Measurements from ENCODE around the gene PHB1. TPM values are rescaled to one million over a fixed set of nuclear protein-coding genes. Genes with fewer than 3 reads are reported as not detected.
"Not testable (repeated sequence)": the region's sequence is repeated elsewhere in the genome, so short reads cannot be mapped to it uniquely, and the experiment has no call there.

The PHB1 gene
- polyA plus RNA-seq, 1 experiment = 228 TPM

GRCh38 chr17:49399995-49400394 lies 14.7 kb downstream of the PHB1 start:
- no peaks in the 10 kb centered on the region for H3K9me3 ChIP-seq (ENCODE audit: control insufficient read depth, insufficient read depth, low read length)
- ChIA-PET POLR2A (no interaction called here), CTCF (interaction anchor here (3.9 to 6.9 kb wide), 2 partner anchors 83 to 156 kb away, joined by 16 to 109 read pairs; no protein-coding TSS in a partner anchor)
- no peak overlapping the region for H3K27ac ChIP-seq (ENCODE audit: low read depth, low read length)
- no peak for TF ChIP-seq CTCF (IDR thresholded peaks at IDR 0.05; ENCODE audit: low read depth, low read length)
- no peaks in the 10 kb centered on the region for H3K27me3 ChIP-seq (ENCODE audit: control insufficient read depth, insufficient read depth, low read length)
- no peak for DNase-seq (ENCODE audit: low read depth, low spot score)
- no peak overlapping the region for H3K4me3 ChIP-seq (ENCODE audit: low read depth, low read length)

DNA sequence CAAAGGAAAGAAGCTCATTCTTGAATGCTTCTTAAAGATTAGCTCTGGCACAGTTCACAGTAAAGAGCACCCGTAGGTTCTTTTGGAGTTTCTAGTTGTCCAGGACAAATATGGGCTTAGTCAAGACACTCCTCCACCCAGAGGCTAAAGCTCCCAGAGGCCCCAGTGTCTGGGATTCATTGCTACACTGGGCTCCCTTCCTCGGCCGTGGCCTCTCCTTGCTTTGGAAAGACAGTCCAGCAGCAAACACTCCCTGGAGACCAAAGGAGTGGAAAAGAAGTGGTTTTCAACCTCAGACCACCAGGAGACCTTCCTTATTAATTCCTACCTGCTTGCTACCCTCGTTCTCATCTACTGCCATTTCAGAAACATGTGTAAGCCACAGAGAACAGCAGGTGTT lies 17.1 kb downstream of the PHB1 start:
- Histone ChIP-seq H3K27me3 (ENCODE audit: control insufficient read depth, insufficient read depth, low read length) (no peaks in the 10 kb centered on the region), H3K9me3 (ENCODE audit: control insufficient read depth, insufficient read depth, low read length) (no peaks in the 10 kb centered on the region), H3K4me3 (ENCODE audit: low read depth, low read length) (no peak overlapping the region), H3K27ac (ENCODE audit: low read depth, low read length) (no peak overlapping the region)
- ChIA-PET CTCF (interaction anchor here (0.9 to 6.9 kb wide), 5 partner anchors 10 to 159 kb away, joined by 3 to 109 read pairs (median 4); no protein-coding TSS in a partner anchor), POLR2A (no interaction called here)
- TF ChIP-seq CTCF (IDR thresholded peaks at IDR 0.05; ENCODE audit: low read depth, low read length) = no peak
- DNase-seq (ENCODE audit: low read depth, low spot score) = no peak

GRCh38 chr17:49393491-49394255 lies 21.0 kb downstream of the PHB1 start:
- no peaks in the 10 kb centered on the region for H3K27me3 ChIP-seq (ENCODE audit: control insufficient read depth, insufficient read depth, low read length)
- no peak for DNase-seq (ENCODE audit: low read depth, low spot score)
- no peak overlapping the region for H3K27ac ChIP-seq (ENCODE audit: low read depth, low read length)
- no peaks in the 10 kb centered on the region for H3K9me3 ChIP-seq (ENCODE audit: control insufficient read depth, insufficient read depth, low read length)
- CTCF ChIA-PET = interaction anchor here (0.9 to 6.9 kb wide), 3 partner anchors 25 to 83 kb away, joined by 3 to 109 read pairs (median 6); no protein-coding TSS in a partner anchor
- H3K4me3 ChIP-seq (ENCODE audit: low read depth, low read length) = no peak overlapping the region
- POLR2A ChIA-PET = no interaction called here
- no peak for TF ChIP-seq CTCF (IDR thresholded peaks at IDR 0.05; ENCODE audit: low read depth, low read length)

GRCh38 chr17:49390548-49391324 lies 23.9 kb downstream of the PHB1 start:
- H3K4me3 ChIP-seq (ENCODE audit: low read depth, low read length) = no peak overlapping the region
- no peak for DNase-seq (ENCODE audit: low read depth, low spot score)
- no peak for TF ChIP-seq CTCF (IDR thresholded peaks at IDR 0.05; ENCODE audit: low read depth, low read length)
- POLR2A ChIA-PET = no interaction called here
- no peaks in the 10 kb centered on the region for H3K27me3 ChIP-seq (ENCODE audit: control insufficient read depth, insufficient read depth, low read length)
- H3K9me3 ChIP-seq (ENCODE audit: control insufficient read depth, insufficient read depth, low read length) = no peaks in the 10 kb centered on the region
- H3K27ac ChIP-seq (ENCODE audit: low read depth, low read length) = no peak overlapping the region
- CTCF ChIA-PET = interaction anchor here (2.0 kb wide), 1 partner anchor 75 kb away, joined by 9 read pairs; no protein-coding TSS in a partner anchor

- CTCF ChIA-PET = interaction anchor here (2.5 kb wide), 1 partner anchor 75 kb away, joined by 16 read pairs; no protein-coding TSS in a partner anchor
- H3K4me3 ChIP-seq (ENCODE audit: low read depth, low read length); POLR2A ChIA-PET: not testable (repeated sequence)
Observed at GRCh38 chr17:49389514-49390347, 25.0 kb downstream of the PHB1 start.

More at GRCh38 chr17:49389514-49390347, 25.0 kb downstream of the PHB1 start:
- not testable (repeated sequence) for H3K9me3 ChIP-seq (ENCODE audit: control insufficient read depth, insufficient read depth, low read length); DNase-seq (ENCODE audit: low read depth, low spot score); H3K27ac ChIP-seq (ENCODE audit: low read depth, low read length); H3K27me3 ChIP-seq (ENCODE audit: control insufficient read depth, insufficient read depth, low read length)
